HG02759 (cell line): ENCODE measurements around the gene ABCD1.

Experiments used
- ATAC-seq: cut with Tn5 transposase; IDR thresholded peaks from one replicate; pipeline ENCODE4 v1.9.1; 2021; ENCODE audit warnings: mild to moderate bottlenecking, moderate library complexity; ENCODE audit not compliant: unreplicated experiment

ABCD1 gene

GRCh38 chrX:153750127-153750774, 25.6 kb downstream of the ABCD1 start:
- ATAC-seq = no peak

- no peak for ATAC-seq
Observed at GRCh38 chrX:153755136-153755535, 30.5 kb downstream of the ABCD1 start.

- ATAC-seq = no peak
Observed at GRCh38 chrX:153761863-153762262, 37.2 kb downstream of the ABCD1 start.

- no peak for ATAC-seq
Observed at GRCh38 chrX:153762626-153763173, 38.0 kb downstream of the ABCD1 start.

- no peak for ATAC-seq
Observed at GRCh38 chrX:153763298-153763932, 38.8 kb downstream of the ABCD1 start.

- ATAC-seq = no peak
Observed at GRCh38 chrX:153763989-153764755, 39.5 kb downstream of the ABCD1 start, which contains the start of gene PLXNB3. TSS of gene PLXNB3 (plus strand) at chrX:153764249. CDS start at chrX:153765536, 1,287 bp downstream.

- ATAC-seq = no peak
Observed at GRCh38 chrX:153764786-153765137, 40.1 kb downstream of the ABCD1 start.

GRCh38 chrX:153765138-153766079, 40.8 kb downstream of the ABCD1 start:
- ATAC-seq = no peak

GRCh38 chrX:153766098-153766817, 41.6 kb downstream of the ABCD1 start:
- ATAC-seq = no peak

GRCh38 chrX:153766871-153767673, 42.4 kb downstream of the ABCD1 start:
- ATAC-seq = no peak

GRCh38 chrX:153767674-153768055, 43.0 kb downstream of the ABCD1 start:
- no peak for ATAC-seq

- ATAC-seq = no peak
Observed at GRCh38 chrX:153768311-153769157, 43.9 kb downstream of the ABCD1 start.

- ATAC-seq = no peak
Observed at GRCh38 chrX:153769158-153769864, 44.7 kb downstream of the ABCD1 start.

GRCh38 chrX:153769865-153770600, 45.4 kb downstream of the ABCD1 start:
- no peak for ATAC-seq

GRCh38 chrX:153770601-153771414, 46.2 kb downstream of the ABCD1 start:
- ATAC-seq = no peak
